ENCODE results near the gene POLD1. TPM values are rescaled to one million over a fixed set of nuclear protein-coding genes. Genes with fewer than 3 reads are reported as not detected.
"Not testable (repeated sequence)": the region's sequence is repeated elsewhere in the genome, so short reads cannot be mapped to it uniquely, and the experiment has no call there.

Gene POLD1
- total RNA-seq, 1 donor from 2014 or later, result 19.8 TPM

GRCh38 chr19:50434525-50434924 is 50.4 kb downstream of the POLD1 start:
- peaks cover 4 to 29% (median 5%) of the 10 kb centered on the region in 3 donors for H3K27me3 ChIP-seq (ENCODE audit: control insufficient read depth in 3 of 3, insufficient read depth in 3 of 3, low read length in 3 of 3)
- peak overlapping the region; percentile 69 to 82 (median 79) for H3K4me3 ChIP-seq (ENCODE audit: low read length in 3 of 3)
- no peak overlapping the region for H3K27ac ChIP-seq (ENCODE audit: low read depth, low read length)

DNA sequence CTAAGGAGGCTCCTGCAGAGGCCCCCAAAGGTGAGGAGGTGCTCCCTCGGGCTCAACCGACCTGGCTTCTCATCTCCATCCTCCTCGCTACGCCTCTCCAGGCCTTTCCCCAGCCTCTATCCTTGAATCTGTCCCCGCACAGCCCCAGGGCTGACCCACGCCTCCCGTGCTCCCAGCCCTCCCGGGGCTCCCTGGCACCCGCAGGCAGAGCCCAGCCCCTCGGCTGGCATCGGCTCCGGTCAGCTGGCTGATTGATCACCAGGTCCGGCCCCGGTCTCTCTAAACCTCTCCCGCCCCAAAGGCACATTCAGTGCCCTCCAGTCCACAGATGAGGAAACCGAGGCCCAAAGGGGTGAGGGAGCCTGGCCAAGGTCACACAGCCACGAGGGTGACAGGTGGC is 51.1 kb downstream of the POLD1 start:
- H3K9me3 ChIP-seq (ENCODE audit: control insufficient read depth in 3 of 3, low read length in 3 of 3), result no peaks in the 10 kb centered on the region
- H3K4me3 ChIP-seq (ENCODE audit: low read length in 3 of 3), result peak overlapping the region in 2 of 3 donors; percentile 13 to 58
- peak overlapping the region; percentile 58 for H3K27ac ChIP-seq (ENCODE audit: low read depth, low read length)
- peaks cover 4 to 25% (median 5%) of the 10 kb centered on the region in 3 donors for H3K27me3 ChIP-seq (ENCODE audit: control insufficient read depth in 3 of 3, insufficient read depth in 3 of 3, low read length in 3 of 3)
- peak overlapping the region; percentile 43 to 62 (median 53) for H3K9ac ChIP-seq (ENCODE audit: low read depth in 1 of 3, low read length in 3 of 3)
- peaks cover 2 to 35% (median 27%) of the 10 kb centered on the region in 3 donors for H3K36me3 ChIP-seq (ENCODE audit: control insufficient read depth in 3 of 3, insufficient read depth in 3 of 3, low read length in 3 of 3)
- H3K4me1 ChIP-seq (ENCODE audit: control insufficient read depth in 3 of 3, insufficient read depth in 3 of 3, low read length in 3 of 3), result peaks cover 17 to 41% (median 31%) of the 10 kb centered on the region in 3 donors

More at GRCh38 chr19:50434525-50434924, 50.4 kb downstream of the POLD1 start:
- peaks cover 2 to 31% (median 21%) of the 10 kb centered on the region in 3 donors for H3K36me3 ChIP-seq (ENCODE audit: control insufficient read depth in 3 of 3, insufficient read depth in 3 of 3, low read length in 3 of 3)
- H3K9ac ChIP-seq (ENCODE audit: low read depth in 1 of 3, low read length in 3 of 3), result peak overlapping the region; percentile 66 to 86 (median 85)
- H3K4me1 ChIP-seq (ENCODE audit: control insufficient read depth in 3 of 3, insufficient read depth in 3 of 3, low read length in 3 of 3), result peaks cover 15 to 37% (median 31%) of the 10 kb centered on the region in 3 donors
- H3K9me3 ChIP-seq (ENCODE audit: control insufficient read depth in 3 of 3, low read length in 3 of 3), result no peaks in the 10 kb centered on the region

DNA sequence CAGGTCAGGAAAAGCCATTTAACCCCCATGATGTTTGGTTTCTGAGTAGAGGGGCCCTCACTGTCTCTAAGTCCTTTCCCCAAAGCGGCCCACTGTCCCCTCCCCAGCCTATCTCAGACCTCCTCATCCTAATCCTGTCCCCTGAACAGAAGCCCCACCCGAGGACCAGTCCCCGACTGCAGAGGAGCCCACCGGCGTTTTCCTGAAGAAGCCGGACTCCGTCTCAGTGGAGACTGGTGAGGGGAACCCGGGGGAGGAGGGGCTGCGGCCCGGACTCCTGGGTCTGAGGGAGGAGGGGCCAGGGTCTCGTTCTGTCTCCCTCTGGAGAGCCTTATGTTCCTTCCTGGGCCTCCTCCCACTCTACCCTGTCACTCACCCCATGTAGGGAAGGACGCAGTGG is 51.5 kb downstream of the POLD1 start:
- Histone ChIP-seq H3K27me3 (ENCODE audit: control insufficient read depth in 3 of 3, insufficient read depth in 3 of 3, low read length in 3 of 3) (peaks cover 4 to 24% (median 5%) of the 10 kb centered on the region in 3 donors), H3K4me1 (ENCODE audit: control insufficient read depth in 3 of 3, insufficient read depth in 3 of 3, low read length in 3 of 3) (peaks cover 17 to 39% (median 30%) of the 10 kb centered on the region in 3 donors), H3K36me3 (ENCODE audit: control insufficient read depth in 3 of 3, insufficient read depth in 3 of 3, low read length in 3 of 3) (peaks cover 2 to 35% (median 27%) of the 10 kb centered on the region in 3 donors), H3K27ac (ENCODE audit: low read depth, low read length) (peak overlapping the region; percentile 58), H3K4me3 (ENCODE audit: low read length in 3 of 3) (peak overlapping the region in 2 of 3 donors; percentile 13 to 58), H3K9ac (ENCODE audit: low read depth in 1 of 3, low read length in 3 of 3) (peak overlapping the region; percentile 43 to 62 (median 53)), H3K9me3 (ENCODE audit: control insufficient read depth in 3 of 3, low read length in 3 of 3) (no peaks in the 10 kb centered on the region)

- H3K36me3 ChIP-seq (ENCODE audit: control insufficient read depth in 3 of 3, insufficient read depth in 3 of 3, low read length in 3 of 3), result peaks cover 3 to 47% (median 32%) of the 10 kb centered on the region in 3 donors
- H3K9me3 ChIP-seq (ENCODE audit: control insufficient read depth in 3 of 3, low read length in 3 of 3), result no peaks in the 10 kb centered on the region
- peaks cover under 1 to 11% (median 4%) of the 10 kb centered on the region in 3 donors for H3K27me3 ChIP-seq (ENCODE audit: control insufficient read depth in 3 of 3, insufficient read depth in 3 of 3, low read length in 3 of 3)
- H3K27ac ChIP-seq (ENCODE audit: low read depth, low read length), result no peak overlapping the region
- H3K4me1 ChIP-seq (ENCODE audit: control insufficient read depth in 3 of 3, insufficient read depth in 3 of 3, low read length in 3 of 3), result peaks cover 5 to 27% (median 14%) of the 10 kb centered on the region in 3 donors
- H3K4me3 ChIP-seq (ENCODE audit: low read length in 3 of 3), result no peak overlapping the region
- no peak overlapping the region for H3K9ac ChIP-seq (ENCODE audit: low read depth in 1 of 3, low read length in 3 of 3)
Observed at GRCh38 chr19:50437862-50438449, 53.8 kb downstream of the POLD1 start.

GRCh38 chr19:50439130-50439529 is 55.0 kb downstream of the POLD1 start:
- not testable (repeated sequence) for H3K9ac ChIP-seq (ENCODE audit: low read depth in 1 of 3, low read length in 3 of 3); H3K4me3 ChIP-seq (ENCODE audit: low read length in 3 of 3); H3K27ac ChIP-seq (ENCODE audit: low read depth, low read length); H3K9me3 ChIP-seq (ENCODE audit: control insufficient read depth in 3 of 3, low read length in 3 of 3); H3K27me3 ChIP-seq (ENCODE audit: control insufficient read depth in 3 of 3, insufficient read depth in 3 of 3, low read length in 3 of 3)
- Histone ChIP-seq H3K36me3 (ENCODE audit: control insufficient read depth in 3 of 3, insufficient read depth in 3 of 3, low read length in 3 of 3) (peaks cover 5 to 56% (median 42%) of the 10 kb centered on the region in 3 donors), H3K4me1 (ENCODE audit: control insufficient read depth in 3 of 3, insufficient read depth in 3 of 3, low read length in 3 of 3) (peaks cover 5 to 26% (median 14%) of the 10 kb centered on the region in 3 donors)

DNA sequence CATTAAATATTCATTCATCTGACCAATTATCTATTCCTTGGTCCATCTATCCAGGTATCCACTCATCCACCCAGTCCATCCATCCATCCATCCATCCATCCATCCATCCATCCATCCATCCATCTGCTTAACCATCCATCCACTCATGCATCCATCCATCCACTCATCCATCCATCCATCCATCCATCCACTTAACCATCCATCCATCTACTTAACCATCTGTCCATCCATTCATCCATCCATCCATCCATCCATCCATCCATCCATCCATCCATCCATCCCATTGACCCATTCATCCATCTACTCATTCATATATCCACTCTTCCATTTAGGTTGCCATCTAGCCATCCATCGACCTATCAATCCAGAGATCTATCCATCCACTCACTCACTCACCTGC is 59.9 kb downstream of the POLD1 start:
- Histone ChIP-seq H3K4me3 (ENCODE audit: low read length in 3 of 3) (no peak overlapping the region), H3K9me3 (ENCODE audit: control insufficient read depth in 3 of 3, low read length in 3 of 3) (peaks cover 0 to 3% (median 2%) of the 10 kb centered on the region in 3 donors), H3K9ac (ENCODE audit: low read depth in 1 of 3, low read length in 3 of 3) (no peak overlapping the region), H3K27me3 (ENCODE audit: control insufficient read depth in 3 of 3, insufficient read depth in 3 of 3, low read length in 3 of 3) (no peaks in the 10 kb centered on the region), H3K4me1 (ENCODE audit: control insufficient read depth in 3 of 3, insufficient read depth in 3 of 3, low read length in 3 of 3) (peaks cover 0 to 7% (median 3%) of the 10 kb centered on the region in 3 donors), H3K36me3 (ENCODE audit: control insufficient read depth in 3 of 3, insufficient read depth in 3 of 3, low read length in 3 of 3) (peaks cover 8 to 48% (median 37%) of the 10 kb centered on the region in 3 donors), H3K27ac (ENCODE audit: low read depth, low read length) (no peak overlapping the region)

- H3K36me3 ChIP-seq (ENCODE audit: control insufficient read depth in 3 of 3, insufficient read depth in 3 of 3, low read length in 3 of 3), result peaks cover 16 to 60% (median 40%) of the 10 kb centered on the region in 3 donors
Observed at GRCh38 chr19:50447053-50447452, 62.9 kb downstream of the POLD1 start.

DNA sequence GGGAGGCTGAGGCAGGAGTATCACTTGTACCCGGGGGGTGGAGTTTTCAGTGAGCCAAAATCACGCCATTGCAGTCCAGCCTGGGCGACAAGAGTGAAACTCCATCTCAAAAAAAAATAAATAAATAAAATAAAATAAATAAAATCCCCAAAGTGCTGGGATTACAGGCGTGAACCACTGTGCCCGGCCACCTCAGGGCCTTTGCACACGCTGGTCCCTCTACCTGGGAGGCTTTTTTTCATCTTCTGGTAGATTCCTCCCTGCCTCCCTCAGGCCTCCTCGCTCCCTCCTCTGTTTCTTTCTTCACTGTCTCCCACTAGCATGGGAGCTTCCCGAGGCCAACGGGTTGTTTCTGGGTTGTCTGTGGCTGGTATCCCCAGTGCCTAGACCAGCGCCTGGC is 63.6 kb downstream of the POLD1 start:
- no peak overlapping the region for H3K27ac ChIP-seq (ENCODE audit: low read depth, low read length)
- H3K9ac ChIP-seq (ENCODE audit: low read depth in 1 of 3, low read length in 3 of 3), result no peak overlapping the region
- peaks cover 16 to 62% (median 39%) of the 10 kb centered on the region in 3 donors for H3K36me3 ChIP-seq (ENCODE audit: control insufficient read depth in 3 of 3, insufficient read depth in 3 of 3, low read length in 3 of 3)
- H3K9me3 ChIP-seq (ENCODE audit: control insufficient read depth in 3 of 3, low read length in 3 of 3), result peaks cover 0 to 3% (median 2%) of the 10 kb centered on the region in 3 donors
- H3K4me1 ChIP-seq (ENCODE audit: control insufficient read depth in 3 of 3, insufficient read depth in 3 of 3, low read length in 3 of 3), result peaks cover 0 to 10% (median 0%) of the 10 kb centered on the region in 3 donors
- no peak overlapping the region for H3K4me3 ChIP-seq (ENCODE audit: low read length in 3 of 3)
- H3K27me3 ChIP-seq (ENCODE audit: control insufficient read depth in 3 of 3, insufficient read depth in 3 of 3, low read length in 3 of 3), result peaks cover 3 to 7% (median 6%) of the 10 kb centered on the region in 3 donors

More at GRCh38 chr19:50447053-50447452, 62.9 kb downstream of the POLD1 start:
- H3K27me3 ChIP-seq (ENCODE audit: control insufficient read depth in 3 of 3, insufficient read depth in 3 of 3, low read length in 3 of 3), result peaks cover 3 to 7% (median 6%) of the 10 kb centered on the region in 3 donors
- no peak overlapping the region for H3K9ac ChIP-seq (ENCODE audit: low read depth in 1 of 3, low read length in 3 of 3)
- H3K9me3 ChIP-seq (ENCODE audit: control insufficient read depth in 3 of 3, low read length in 3 of 3), result peaks cover 0 to 3% (median 2%) of the 10 kb centered on the region in 3 donors
- peaks cover 0 to 10% (median 0%) of the 10 kb centered on the region in 3 donors for H3K4me1 ChIP-seq (ENCODE audit: control insufficient read depth in 3 of 3, insufficient read depth in 3 of 3, low read length in 3 of 3)
- H3K27ac ChIP-seq (ENCODE audit: low read depth, low read length), result no peak overlapping the region
- H3K4me3 ChIP-seq (ENCODE audit: low read length in 3 of 3), result no peak overlapping the region

DNA sequence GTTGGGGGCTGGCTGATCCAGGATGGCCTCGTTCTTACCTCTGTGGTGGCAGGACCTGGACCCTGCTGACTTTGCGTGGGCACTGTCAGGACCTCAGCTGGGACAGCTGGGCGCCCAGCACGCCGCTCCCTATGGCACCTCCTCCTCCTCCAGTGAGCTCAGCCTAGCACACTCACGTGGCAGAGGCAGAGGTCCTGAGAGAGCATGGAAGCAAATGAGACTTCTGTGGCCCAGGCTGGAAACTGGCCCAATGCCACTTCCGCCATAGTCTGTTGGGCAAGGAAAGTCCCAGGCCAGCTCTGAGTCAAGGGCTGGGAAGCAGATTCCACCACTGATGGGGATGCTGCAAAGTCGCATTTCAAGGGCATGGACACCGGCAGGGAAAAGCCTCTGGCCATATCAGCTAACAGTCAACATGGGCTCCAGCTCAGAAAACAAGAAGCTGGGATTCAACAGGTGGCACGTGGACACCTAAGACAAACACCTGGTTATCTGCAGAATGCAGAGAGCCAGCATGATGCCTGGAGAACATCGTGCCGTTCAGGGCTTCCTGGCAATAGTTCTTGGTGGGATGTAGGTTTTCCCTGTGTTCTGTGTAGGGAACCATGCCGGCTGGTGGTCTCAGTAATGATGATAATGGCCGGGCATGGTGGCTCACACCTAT is 65.2 kb downstream of the POLD1 start:
- Histone ChIP-seq H3K4me1 (ENCODE audit: control insufficient read depth in 3 of 3, insufficient read depth in 3 of 3, low read length in 3 of 3) (peaks cover 0 to 10% (median 0%) of the 10 kb centered on the region in 3 donors), H3K27ac (ENCODE audit: low read depth, low read length) (peak overlapping the region; percentile 40), H3K9ac (ENCODE audit: low read depth in 1 of 3, low read length in 3 of 3) (no peak overlapping the region), H3K27me3 (ENCODE audit: control insufficient read depth in 3 of 3, insufficient read depth in 3 of 3, low read length in 3 of 3) (peaks cover 3 to 7% (median 6%) of the 10 kb centered on the region in 3 donors), H3K4me3 (ENCODE audit: low read length in 3 of 3) (no peak overlapping the region), H3K9me3 (ENCODE audit: control insufficient read depth in 3 of 3, low read length in 3 of 3) (peaks cover 0 to 3% (median 2%) of the 10 kb centered on the region in 3 donors), H3K36me3 (ENCODE audit: control insufficient read depth in 3 of 3, insufficient read depth in 3 of 3, low read length in 3 of 3) (peaks cover 15 to 61% (median 35%) of the 10 kb centered on the region in 3 donors)

Measured in skeletal muscle tissue (tissue), 4 donors.